Measurements from ENCODE around the gene ACER2.

Gene ACER2

GRCh38 chr9:19456996-19457692, 48.3 kb downstream of the ACER2 start:
- DNase-seq, result peak; percentile 82

- DNase-seq, result no peak
These were observed 48.8 kb downstream of the ACER2 start for GRCh38 chr9:19457693-19458009.

- DNase-seq, result no peak
These were observed 51.4 kb downstream of the ACER2 start for GRCh38 chr9:19460243-19460642.

- DNase-seq, result no peak
These were observed 52.3 kb downstream of the ACER2 start for GRCh38 chr9:19461135-19461534.

- DNase-seq, result no peak
These were observed 55.4 kb downstream of the ACER2 start for GRCh38 chr9:19464061-19464763.

- DNase-seq, result peak; percentile 84
These were observed 56.2 kb downstream of the ACER2 start for GRCh38 chr9:19464764-19465585.

- no peak for DNase-seq
These were observed 56.9 kb downstream of the ACER2 start for GRCh38 chr9:19465586-19466279.

- no peak for DNase-seq
These were observed 57.5 kb downstream of the ACER2 start for GRCh38 chr9:19466280-19466639.

GRCh38 chr9:19469271-19469670, 60.5 kb downstream of the ACER2 start:
- peak; percentile 82 for DNase-seq

GRCh38 chr9:19470567-19470966, 61.8 kb downstream of the ACER2 start:
- no peak for DNase-seq

GRCh38 chr9:19470981-19471650, 62.3 kb downstream of the ACER2 start:
- no peak for DNase-seq

GRCh38 chr9:19471737-19472648, 63.2 kb downstream of the ACER2 start:
- DNase-seq, result peak; percentile 58

GRCh38 chr9:19473605-19474004, 64.8 kb downstream of the ACER2 start:
- DNase-seq, result no peak

- DNase-seq, result no peak
These were observed 71.1 kb downstream of the ACER2 start for GRCh38 chr9:19479874-19480273.

- no peak for DNase-seq
These were observed 71.5 kb downstream of the ACER2 start for GRCh38 chr9:19480345-19480744.

- no peak for DNase-seq
These were observed 72.5 kb downstream of the ACER2 start for GRCh38 chr9:19481121-19481870.

GRCh38 chr9:19481971-19482404, 73.2 kb downstream of the ACER2 start:
- no peak for DNase-seq

GRCh38 chr9:19484699-19485098, 75.9 kb downstream of the ACER2 start:
- no peak for DNase-seq

GRCh38 chr9:19485193-19485592, 76.4 kb downstream of the ACER2 start:
- DNase-seq, result no peak

- DNase-seq, result no peak
These were observed 78.0 kb downstream of the ACER2 start for GRCh38 chr9:19486803-19487202.

- no peak for DNase-seq
These were observed 79.9 kb downstream of the ACER2 start for GRCh38 chr9:19488721-19489120.
